WTC11 (cell line): ENCODE measurements around the gene ADCY10. TPM values are rescaled to one million over a fixed set of nuclear protein-coding genes. Genes with fewer than 3 reads are reported as not detected.

Experiments used
- ATAC-seq: fragments of 200-7000 bp; cut with Tn5 transposase; 2 replicates; pipeline ENCODE4 v1.10.0; 2021; ENCODE audit warnings: mild to moderate bottlenecking, moderate library complexity
- CTCF ChIA-PET: fragments of 300-600 bp; sonication (Branson Sonifier 250); formaldehyde crosslinking; loops from one replicate; lab custom pipeline; 2021; ENCODE audit warnings: antibody characterized with exemption; lab: Charles Lee
- POLR2A ChIA-PET: fragments of 350-600 bp; sonication (Branson Sonifier 250); formaldehyde crosslinking; loops from one replicate; lab custom pipeline; 2021; ENCODE audit warnings: antibody characterized with exemption; lab: Charles Lee
- DNase-seq: peaks from one replicate; pipeline ENCODE4 v3.0.0; 2021; ENCODE audit warnings: low spot score
- H3K27ac Mint-ChIP-seq: 2 replicates; pipeline ENCODE4 v1.8.0; 2021; ENCODE audit warnings: mixed read lengths
- H3K27me3 Mint-ChIP-seq: 2 replicates; pipeline ENCODE4 v1.8.0; 2021; ENCODE audit warnings: low read depth, mild to moderate bottlenecking, moderate library complexity, mixed read lengths
- H3K36me3 Mint-ChIP-seq: 2 replicates; pipeline ENCODE4 v1.8.0; 2021; ENCODE audit warnings: mixed read lengths
- H3K4me1 Mint-ChIP-seq: 2 replicates; pipeline ENCODE4 v1.8.0; 2022; ENCODE audit warnings: mixed read lengths
- H3K4me3 Mint-ChIP-seq: 2 replicates; pipeline ENCODE4 v1.8.0; 2021; ENCODE audit warnings: mild to moderate bottlenecking, moderate library complexity, mixed read lengths
- H3K9me3 Mint-ChIP-seq: 2 replicates; pipeline ENCODE4 v1.8.0; 2021; ENCODE audit warnings: mixed read lengths
- AR ChIP-seq: fragments of 250-450 bp; sonication (Bioruptor Pico); IDR thresholded peaks from 2 replicates; pipeline ENCODE4 v1.9.0; 2021; ENCODE audit warnings: mild to moderate bottlenecking
- ATF1 ChIP-seq: sonication (generic); formaldehyde crosslinking; IDR thresholded peaks from 2 replicates; pipeline ENCODE4 v1.8.1; 2023; ENCODE audit warnings: mild to moderate bottlenecking, moderate library complexity, missing genetic modification reagents
- CBFB ChIP-seq: sonication (generic); formaldehyde crosslinking; IDR thresholded peaks from 2 replicates; pipeline ENCODE4 v1.8.1; 2022; ENCODE audit warnings: mild to moderate bottlenecking, low read depth, missing genetic modification reagents
- ERG ChIP-seq: fragments of 250-450 bp; sonication (Bioruptor Pico); IDR thresholded peaks from 2 replicates; pipeline ENCODE4 v1.8.0; 2021; ENCODE audit warnings: mild to moderate bottlenecking
- ETV6 ChIP-seq: sonication (generic); formaldehyde crosslinking; IDR thresholded peaks from 2 replicates; pipeline ENCODE4 v1.8.1; 2022; ENCODE audit warnings: mild to moderate bottlenecking, missing genetic modification reagents
- GTF2I ChIP-seq: fragments of 250-450 bp; sonication (Bioruptor Pico); conservative IDR thresholded peaks from 2 replicates; pipeline ENCODE4 v1.4.0; 2021; ENCODE audit warnings: mild to moderate bottlenecking
- JAZF1 ChIP-seq: fragments of 250-450 bp; sonication (Bioruptor Pico); IDR thresholded peaks from 2 replicates; pipeline ENCODE4 v1.9.0; 2021; ENCODE audit warnings: moderate library complexity, mild to moderate bottlenecking, inconsistent platforms
- MAX ChIP-seq: sonication (generic); formaldehyde crosslinking; IDR thresholded peaks from 2 replicates; pipeline ENCODE4 v1.8.0; 2022; ENCODE audit warnings: mild to moderate bottlenecking, missing genetic modification reagents
- MYBL2 ChIP-seq: sonication (generic); formaldehyde crosslinking; IDR thresholded peaks from 2 replicates; pipeline ENCODE4 v1.8.1; 2023; ENCODE audit warnings: mild to moderate bottlenecking, moderate library complexity, missing genetic modification reagents
- NFE2L1 ChIP-seq: sonication (generic); formaldehyde crosslinking; IDR thresholded peaks from 2 replicates; pipeline ENCODE4 v1.8.1; 2023; ENCODE audit warnings: missing genetic modification reagents
- NR1H2 ChIP-seq: sonication (generic); formaldehyde crosslinking; IDR thresholded peaks from 2 replicates; pipeline ENCODE4 v1.9.0; 2021; ENCODE audit warnings: mild to moderate bottlenecking, moderate library complexity, missing genetic modification reagents
- OVOL2 ChIP-seq: fragments of 250-450 bp; sonication (Bioruptor Pico); IDR thresholded peaks from 2 replicates; pipeline ENCODE4 v1.9.0; 2021; ENCODE audit warnings: mild to moderate bottlenecking, borderline replicate concordance
- SMAD4 ChIP-seq: sonication (generic); formaldehyde crosslinking; IDR thresholded peaks from 2 replicates; pipeline ENCODE4 v1.8.0; 2022; ENCODE audit warnings: mild to moderate bottlenecking, missing genetic modification reagents
- TEAD1 ChIP-seq: sonication (generic); formaldehyde crosslinking; IDR thresholded peaks from 2 replicates; pipeline ENCODE4 v1.8.0; 2022; ENCODE audit warnings: mild to moderate bottlenecking, missing genetic modification reagents
- ZNF281 ChIP-seq: sonication (generic); formaldehyde crosslinking; IDR thresholded peaks from 2 replicates; pipeline ENCODE4 v1.8.0; 2023; ENCODE audit warnings: mild to moderate bottlenecking, missing genetic modification reagents
- ZNF396 ChIP-seq: fragments of 250-450 bp; sonication (Bioruptor Pico); IDR thresholded peaks from 2 replicates; pipeline ENCODE4 v1.8.0; 2021; ENCODE audit warnings: mild to moderate bottlenecking, moderate library complexity, borderline replicate concordance
- ZNF425 ChIP-seq: fragments of 250-450 bp; sonication (Bioruptor Pico); conservative IDR thresholded peaks from 2 replicates; pipeline ENCODE4 v1.9.0; 2021; ENCODE audit warnings: mild to moderate bottlenecking
- ZNF671 ChIP-seq: fragments of 250-450 bp; sonication (Bioruptor Pico); IDR thresholded peaks from 2 replicates; pipeline ENCODE4 v1.8.0; 2021; ENCODE audit warnings: mild to moderate bottlenecking
- ZSCAN18 ChIP-seq: fragments of 250-450 bp; sonication (Bioruptor Pico); IDR thresholded peaks from 2 replicates; pipeline ENCODE4 v2.1.2; 2022; ENCODE audit warnings: mild to moderate bottlenecking, moderate library complexity
- total RNA-seq: library from RNA; stranded (reverse); gene quantifications from 3 replicates; pipeline ENCODE4 v1.2.3, GENCODE V29; 2021

Gene ADCY10
- total RNA-seq, 1 experiment from 2014 or later = 0.07 TPM

- Mint-ChIP-seq H3K27ac (no peak overlapping the region), H3K27me3 (peaks cover 3% of the 10 kb centered on the region; the same call in 1 of the 2 replicates), H3K36me3 (peaks cover 23% of the 10 kb centered on the region), H3K4me1 (peaks cover 41% of the 10 kb centered on the region), H3K9me3 (peaks cover 29% of the 10 kb centered on the region), H3K4me3 (no peak overlapping the region)
- no peak for DNase-seq
- CTCF ChIA-PET = no interaction called here
- no peak for ATAC-seq
- no peak for TF ChIP-seq MYBL2 (CRISPR knock-in tag)
- no peak for TF ChIP-seq NR1H2 (CRISPR knock-in tag)
- no peak for TF ChIP-seq GTF2I (CRISPR knock-in tag)
- no peak for TF ChIP-seq CBFB (CRISPR knock-in tag)
- no peak for TF ChIP-seq JAZF1
- TF ChIP-seq ZSCAN18 (CRISPR knock-in tag) = no peak
- TF ChIP-seq TEAD1 (CRISPR knock-in tag) = no peak
- TF ChIP-seq MAX (CRISPR knock-in tag) = no peak
- no peak for TF ChIP-seq AR (CRISPR knock-in tag)
- TF ChIP-seq ZNF396 = no peak
- no peak for TF ChIP-seq ATF1 (CRISPR knock-in tag)
- no peak for TF ChIP-seq ZNF425
- no peak for TF ChIP-seq OVOL2 (CRISPR knock-in tag)
- TF ChIP-seq SMAD4 (CRISPR knock-in tag) = no peak
- TF ChIP-seq ZNF671 (CRISPR knock-in tag) = no peak
- TF ChIP-seq ZNF281 (CRISPR knock-in tag) = no peak
- TF ChIP-seq ERG (CRISPR knock-in tag) = no peak
- TF ChIP-seq NFE2L1 (CRISPR knock-in tag) = no peak
- no peak for TF ChIP-seq ETV6
- POLR2A ChIA-PET = no interaction called here
These were observed 3.4 kb downstream of the ADCY10 start for GRCh38 chr1:167910530-167910929.
